Smooth muscle cell (in vitro differentiated cells): ENCODE data around the gene SIL1. TPM values are rescaled to one million over a fixed set of nuclear protein-coding genes. Genes with fewer than 3 reads are reported as not detected.

ENCODE experiments used
- DNase-seq: peaks from one replicate; lab custom pipeline; 2025; ENCODE audit not compliant: unreplicated experiment; lab: John Stamatoyannopoulos, UW
- H2AFZ ChIP-seq: fragments of 200-600 bp; sonication (generic); 2 replicates; pipeline ENCODE4 v1.6.0; 2016; ENCODE audit warnings: antibody characterized with exemption, low read depth, mild to moderate bottlenecking
- H3F3A ChIP-seq: fragments of 200-600 bp; sonication (generic); 2 replicates; pipeline ENCODE4 v1.6.0; 2017; ENCODE audit warnings: antibody characterized with exemption, low read depth
- H3K27ac ChIP-seq: fragments of 200-600 bp; sonication (generic); 2 replicates; pipeline ENCODE4 v1.5.1; 2016; ENCODE audit warnings: low read depth, mild to moderate bottlenecking
- H3K27me3 ChIP-seq: fragments of 200-600 bp; sonication (generic); 2 replicates; pipeline ENCODE4 v1.6.1; 2016; ENCODE audit warnings: low read depth, mild to moderate bottlenecking
- H3K36me3 ChIP-seq: fragments of 200-600 bp; sonication (generic); 2 replicates; pipeline ENCODE4 v1.5.1; 2016; ENCODE audit warnings: low read depth
- H3K4me1 ChIP-seq: fragments of 200-600 bp; sonication (generic); 2 replicates; pipeline ENCODE4 v1.5.1; 2016; ENCODE audit warnings: low read depth
- H3K4me2 ChIP-seq: fragments of 200-600 bp; sonication (generic); 2 replicates; pipeline ENCODE4 v1.6.0; 2016; ENCODE audit warnings: mild to moderate bottlenecking
- H3K4me3 ChIP-seq: fragments of 200-600 bp; sonication (generic); 2 replicates; pipeline ENCODE4 v1.5.1; 2016; ENCODE audit warnings: mild to moderate bottlenecking
- H3K79me2 ChIP-seq: fragments of 200-600 bp; sonication (generic); 2 replicates; pipeline ENCODE4 v1.6.0; 2016; ENCODE audit warnings: low read depth, mild to moderate bottlenecking
- H3K9ac ChIP-seq: fragments of 200-600 bp; sonication (generic); 2 replicates; pipeline ENCODE4 v1.6.0; 2016; ENCODE audit warnings: low read depth
- H3K9me3 ChIP-seq: fragments of 200-600 bp; sonication (generic); replicated peaks from 2 replicates; pipeline ENCODE4 v1.5.1; 2016; ENCODE audit warnings: low read depth
- H4K20me1 ChIP-seq: fragments of 200-600 bp; sonication (generic); 2 replicates; pipeline ENCODE4 v1.6.0; 2016; ENCODE audit warnings: low read depth
- WGBS: methylation state at CpG from one replicate; pipeline ENCODE4 v1.1.7; 2016; ENCODE audit warnings: low lambda C conversion rate; 5-methylcytosine and 5-hydroxymethylcytosine counted together
- polyA plus RNA-seq: library from polyadenylated mRNA; unstranded; fragments of >200 nt; fragmentation: Nextera tagmentation; extraction: Ambion mirVana; gene quantifications from 2 replicates; pipeline ENCODE4 v1.2.1, GENCODE V29; 2016
- total RNA-seq: library from RNA; depleted of rRNA; stranded (reverse); fragments of >200 nt; gene quantifications from 2 replicates; pipeline ENCODE4 v1.2.3, GENCODE V29; 2014
- TF ChIP-seq, protein P1 (sequence below): fragments of 200-600 bp; sonication (generic); IDR thresholded peaks from 2 replicates; pipeline ENCODE4 v1.5.1; 2017; ENCODE audit warnings: borderline replicate concordance, mild to moderate bottlenecking, antibody characterized with exemption; ENCODE audit not compliant: insufficient read depth, poor library complexity, severe bottlenecking

Gene SIL1
- total and polyA plus RNA-seq, 2 experiments from 2014 or later = 45.5 to 119 TPM

DNA sequence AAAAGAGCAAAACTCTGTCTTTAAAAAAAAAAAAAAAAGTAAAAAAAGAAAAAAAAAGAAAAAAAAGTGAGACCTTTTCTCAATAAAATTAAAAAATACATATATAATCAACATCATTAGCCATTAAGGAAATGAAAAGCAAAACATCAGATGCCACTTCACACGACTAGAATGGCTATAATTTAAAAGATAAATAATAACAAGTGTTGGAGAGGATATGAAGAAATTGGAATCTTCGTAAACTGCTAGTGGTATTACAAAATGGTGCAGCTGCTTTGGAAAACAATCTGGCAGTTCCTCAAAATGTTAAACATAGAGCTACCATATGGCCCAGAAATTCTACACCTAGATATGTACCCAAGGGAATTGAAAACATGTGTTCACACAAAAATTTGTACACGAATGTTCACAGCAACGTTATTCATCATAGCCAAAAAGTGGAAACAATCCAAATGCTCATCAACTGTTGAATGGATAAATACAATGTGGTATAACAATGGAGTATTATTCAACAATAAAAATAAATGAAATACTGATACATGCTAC is 45.3 kb upstream of the SIL1 start:
- 87% methylated on average over 4 of the region's 4 CpGs for WGBS
- no peaks in the 10 kb centered on the region for H4K20me1 ChIP-seq
- no peaks in the 10 kb centered on the region for H3K9me3 ChIP-seq
- H3K79me2 ChIP-seq = no peaks in the 10 kb centered on the region
- H3K4me1 ChIP-seq = no peaks in the 10 kb centered on the region
- no peak overlapping the region for H3K4me2 ChIP-seq
- H3K4me3 ChIP-seq = no peak overlapping the region
- DNase-seq = no peak
- H3K36me3 ChIP-seq = no peaks in the 10 kb centered on the region
- H3K9ac ChIP-seq = no peak overlapping the region
- no peaks in the 10 kb centered on the region for H3K27me3 ChIP-seq
- no peak overlapping the region for H3K27ac ChIP-seq
- H2AFZ ChIP-seq = no peak overlapping the region
- TF ChIP-seq, protein P1, sequence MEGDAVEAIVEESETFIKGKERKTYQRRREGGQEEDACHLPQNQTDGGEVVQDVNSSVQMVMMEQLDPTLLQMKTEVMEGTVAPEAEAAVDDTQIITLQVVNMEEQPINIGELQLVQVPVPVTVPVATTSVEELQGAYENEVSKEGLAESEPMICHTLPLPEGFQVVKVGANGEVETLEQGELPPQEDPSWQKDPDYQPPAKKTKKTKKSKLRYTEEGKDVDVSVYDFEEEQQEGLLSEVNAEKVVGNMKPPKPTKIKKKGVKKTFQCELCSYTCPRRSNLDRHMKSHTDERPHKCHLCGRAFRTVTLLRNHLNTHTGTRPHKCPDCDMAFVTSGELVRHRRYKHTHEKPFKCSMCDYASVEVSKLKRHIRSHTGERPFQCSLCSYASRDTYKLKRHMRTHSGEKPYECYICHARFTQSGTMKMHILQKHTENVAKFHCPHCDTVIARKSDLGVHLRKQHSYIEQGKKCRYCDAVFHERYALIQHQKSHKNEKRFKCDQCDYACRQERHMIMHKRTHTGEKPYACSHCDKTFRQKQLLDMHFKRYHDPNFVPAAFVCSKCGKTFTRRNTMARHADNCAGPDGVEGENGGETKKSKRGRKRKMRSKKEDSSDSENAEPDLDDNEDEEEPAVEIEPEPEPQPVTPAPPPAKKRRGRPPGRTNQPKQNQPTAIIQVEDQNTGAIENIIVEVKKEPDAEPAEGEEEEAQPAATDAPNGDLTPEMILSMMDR = no peak
- H3F3A ChIP-seq = no peaks in the 10 kb centered on the region

DNA sequence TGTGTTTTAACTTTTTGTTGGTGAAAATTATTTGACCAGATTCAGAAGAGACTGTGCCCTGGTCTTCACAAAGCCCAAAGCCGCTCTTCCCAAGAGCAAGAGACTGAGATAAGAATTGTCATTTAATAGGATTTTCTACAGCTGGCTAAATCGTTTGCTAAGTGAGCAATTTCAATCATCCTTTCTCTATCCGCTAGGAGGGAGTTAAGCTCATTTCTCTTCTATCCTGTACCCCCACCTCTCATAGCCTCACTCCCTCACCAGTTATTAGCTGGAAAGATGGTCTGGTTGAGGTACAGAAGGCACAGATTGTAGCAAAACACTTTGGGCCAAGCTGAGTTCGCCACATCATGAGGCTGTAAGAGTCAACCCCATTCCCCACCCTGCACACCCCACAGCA is 43.0 kb upstream of the SIL1 start:
- Histone ChIP-seq H3K9ac (no peak overlapping the region), H3K4me3 (no peak overlapping the region), H3K4me1 (no peaks in the 10 kb centered on the region), H4K20me1 (no peaks in the 10 kb centered on the region), H3K9me3 (no peaks in the 10 kb centered on the region), H3K79me2 (no peaks in the 10 kb centered on the region), H2AFZ (no peak overlapping the region), H3K36me3 (no peaks in the 10 kb centered on the region), H3K4me2 (no peak overlapping the region), H3F3A (no peaks in the 10 kb centered on the region), H3K27ac (no peak overlapping the region), H3K27me3 (no peaks in the 10 kb centered on the region)
- WGBS = 71% methylated on average over 4 of the region's 4 CpGs
- no peak for DNase-seq
- TF ChIP-seq, protein P1 = no peak

DNA sequence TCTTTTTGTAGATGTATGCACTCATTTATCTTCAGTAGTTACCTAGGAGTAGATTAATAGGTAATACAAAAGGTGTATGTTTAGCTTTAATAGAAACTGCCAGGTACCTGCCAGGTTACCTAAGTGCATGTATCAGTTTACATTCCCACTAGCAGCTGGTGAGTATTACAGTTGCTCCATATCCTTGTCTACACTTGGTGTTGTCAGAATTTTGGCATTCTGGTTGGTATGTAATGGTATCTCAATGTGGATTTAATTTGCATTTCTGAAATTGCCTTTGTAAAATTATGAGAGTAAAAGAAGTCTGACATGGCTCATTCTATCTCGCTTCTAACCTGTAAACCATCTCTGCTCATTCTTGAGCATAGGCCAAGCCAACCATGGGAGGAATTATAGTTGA is 38.3 kb upstream of the SIL1 start:
- TF ChIP-seq, protein P1 = no peak
- Histone ChIP-seq H3K27me3 (no peaks in the 10 kb centered on the region), H3K4me1 (no peaks in the 10 kb centered on the region), H3F3A (no peaks in the 10 kb centered on the region), H3K9ac (no peak overlapping the region), H3K4me3 (no peak overlapping the region), H3K4me2 (no peak overlapping the region), H3K9me3 (no peaks in the 10 kb centered on the region), H2AFZ (no peak overlapping the region), H4K20me1 (no peaks in the 10 kb centered on the region), H3K79me2 (no peaks in the 10 kb centered on the region), H3K36me3 (no peaks in the 10 kb centered on the region), H3K27ac (no peak overlapping the region)
- WGBS = 92% methylated on average over 1 of the region's 1 CpG
- no peak for DNase-seq

DNA sequence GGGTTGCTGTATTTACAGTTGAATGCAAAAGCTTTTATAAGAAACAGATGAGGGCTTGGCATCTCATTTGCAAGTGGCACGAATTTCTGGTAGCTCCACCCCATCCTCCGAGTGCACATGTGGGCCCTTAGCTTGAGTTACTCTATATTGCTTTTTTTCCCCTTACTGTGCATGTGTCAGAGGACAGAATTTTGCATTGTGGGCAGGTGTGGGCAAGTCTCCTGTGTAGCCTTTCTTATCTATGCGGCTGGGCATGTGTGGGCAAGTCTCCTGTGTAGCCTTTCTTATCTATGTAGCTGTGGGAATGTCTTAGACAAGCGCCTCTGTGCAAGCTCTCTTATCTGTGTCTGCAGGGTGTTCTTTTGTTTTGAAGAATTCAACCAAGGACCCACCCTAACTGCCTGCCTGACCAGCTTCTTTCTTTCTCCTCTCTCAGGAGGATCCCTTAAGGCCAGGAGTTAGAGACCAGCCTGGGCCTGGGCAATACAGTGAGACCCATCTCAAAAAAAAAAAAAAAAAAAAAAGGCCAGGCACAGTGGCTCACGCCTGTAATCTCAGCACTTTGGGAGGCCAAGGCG is 34.1 kb upstream of the SIL1 start:
- no peaks in the 10 kb centered on the region for H3K9me3 ChIP-seq
- H3K4me2 ChIP-seq = no peak overlapping the region
- DNase-seq = no peak
- no peak overlapping the region for H2AFZ ChIP-seq
- H3K27me3 ChIP-seq = no peaks in the 10 kb centered on the region
- no peaks in the 10 kb centered on the region for H3K36me3 ChIP-seq
- H3K4me1 ChIP-seq = no peaks in the 10 kb centered on the region
- no peak overlapping the region for H3K27ac ChIP-seq
- no peaks in the 10 kb centered on the region for H3K79me2 ChIP-seq
- H3K4me3 ChIP-seq = no peak overlapping the region
- H4K20me1 ChIP-seq = no peaks in the 10 kb centered on the region
- H3K9ac ChIP-seq = no peak overlapping the region
- TF ChIP-seq, protein P1 = no peak
- no peaks in the 10 kb centered on the region for H3F3A ChIP-seq
- 78% methylated on average over 6 of the region's 6 CpGs for WGBS
